Thoracic aorta (tissue), 2 donors: Measurements from ENCODE around the gene PTPRCAP. TPM values are rescaled to one million over a fixed set of nuclear protein-coding genes. Genes with fewer than 3 reads are reported as not detected.

Experiments
- ATAC-seq: fragments of 150-250 bp; one replicate; pipeline ENCODE4 v1.8.0; 2017; ENCODE audit warnings: low read depth; ENCODE audit not compliant: insufficient number of reproducible peaks, low FRiP score
- DNase-seq: peaks from one replicate; pipeline ENCODE4 v3.0.0-alpha.2; 2020; ENCODE audit warnings: low spot score
- H3K27ac ChIP-seq, 2 donors: fragments of 200-600 bp; sonication (generic); 1 replicate in 1 of 2; 2 replicates in 1 of 2; pipeline ENCODE4 v1.5.1; 2016; ENCODE audit warnings: mild to moderate bottlenecking in 2 of 2, moderate library complexity in 2 of 2
- H3K27me3 ChIP-seq: fragments of 200-600 bp; sonication (generic); replicated peaks from 2 replicates; pipeline ENCODE4 v1.6.0; 2016; ENCODE audit warnings: mild to moderate bottlenecking; ENCODE audit not compliant: insufficient read depth
- H3K36me3 ChIP-seq: fragments of 200-600 bp; sonication (generic); one replicate; pipeline ENCODE4 v1.5.1; 2016
- H3K4me1 ChIP-seq, 2 donors: fragments of 200-600 bp; sonication (generic); 1 replicate in 1 of 2; 2 replicates in 1 of 2; pipeline versions ENCODE4 v1.5.1 to v1.6.0; 2016; ENCODE audit warnings: low read depth in 2 of 2, mild to moderate bottlenecking in 1 of 2; ENCODE audit not compliant: control insufficient read depth in 1 of 2
- H3K4me3 ChIP-seq: fragments of 200-600 bp; sonication (generic); 2 replicates; pipeline ENCODE4 v1.5.1; 2016; ENCODE audit warnings: mild to moderate bottlenecking
- H3K9me3 ChIP-seq: fragments of 200-600 bp; sonication (generic); 2 replicates; pipeline ENCODE4 v1.5.1; 2016
- CTCF ChIP-seq: fragments of 200-600 bp; sonication (generic); IDR thresholded peaks from one replicate; pipeline ENCODE4 v1.5.1; 2019; ENCODE audit warnings: antibody characterized with exemption
- total RNA-seq, 2 donors: library from RNA; depleted of rRNA; stranded (reverse); fragments of >200 nt; gene quantifications; one replicate each; pipeline versions ENCODE4 v1.1.0 to v1.2.3, GENCODE V29; 2016

PTPRCAP gene
- total RNA-seq, 2 donors from 2014 or later: 4.0 to 7.2 TPM

DNA sequence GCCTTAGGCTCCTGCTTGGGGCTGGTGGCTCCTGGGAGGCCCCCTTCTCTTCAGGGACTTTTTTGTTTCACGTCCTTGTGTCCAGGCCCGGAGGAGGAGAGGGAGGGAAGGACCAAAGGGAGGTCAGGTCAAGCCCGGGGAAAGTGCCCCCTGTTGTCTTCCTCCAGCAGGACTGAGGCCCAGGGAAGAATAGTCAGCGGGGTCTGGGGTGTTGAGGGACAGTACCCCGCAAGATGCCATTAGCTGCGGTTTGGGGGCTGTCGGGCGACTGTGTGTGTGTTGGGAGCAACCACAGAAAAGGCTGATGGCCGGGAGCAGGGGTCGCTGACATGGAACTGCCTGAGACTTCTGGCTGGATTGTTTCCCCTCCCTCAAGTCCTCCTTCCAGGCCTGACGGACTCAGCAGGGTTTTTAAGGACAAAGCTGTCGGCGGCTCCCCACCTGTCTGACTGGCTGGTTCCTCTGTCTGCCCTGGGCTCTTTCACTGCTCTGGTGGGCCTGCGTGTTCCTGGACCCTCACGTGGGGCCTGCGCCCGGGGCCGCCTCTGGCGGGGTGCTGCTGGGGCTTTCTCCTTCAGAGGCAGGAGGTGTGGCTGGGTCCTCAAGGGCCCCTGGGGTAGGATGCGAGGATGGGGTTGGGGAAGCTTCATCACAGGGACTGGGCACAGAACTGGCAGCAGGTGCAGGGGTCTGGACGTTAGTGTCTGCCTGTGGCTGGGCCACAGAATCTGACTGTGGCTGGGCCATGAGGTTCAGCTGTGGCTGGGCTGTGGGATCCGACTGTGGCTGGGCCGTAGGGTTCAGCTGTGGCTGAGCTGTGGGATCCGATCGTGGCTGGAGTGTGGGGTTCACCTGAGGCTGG, 13.5 kb upstream of the PTPRCAP start:
- Histone ChIP-seq H3K36me3 (no peaks in the 10 kb centered on the region), H3K27me3 (no peaks in the 10 kb centered on the region), H3K9me3 (no peaks in the 10 kb centered on the region), H3K4me3 (no peak overlapping the region), H3K27ac (no peak overlapping the region), H3K4me1 (no peaks in the 10 kb centered on the region)
- ATAC-seq (no peak), DNase-seq (no peak)
- TF ChIP-seq CTCF: no peak

- no peaks in the 10 kb centered on the region for H3K9me3 ChIP-seq
- H3K27ac ChIP-seq: no peak overlapping the region
- TF ChIP-seq CTCF: no peak
- H3K4me1 ChIP-seq: peaks cover 0 to 7% of the 10 kb centered on the region in 2 donors
- H3K4me3 ChIP-seq: no peak overlapping the region
- no peaks in the 10 kb centered on the region for H3K36me3 ChIP-seq
- DNase-seq: no peak
- no peaks in the 10 kb centered on the region for H3K27me3 ChIP-seq
- ATAC-seq: no peak
These were observed 11.8 kb upstream of the PTPRCAP start for GRCh38 chr11:67449116-67449844.

GRCh38 chr11:67448220-67448609, 10.7 kb upstream of the PTPRCAP start:
- no peak overlapping the region for H3K27ac ChIP-seq
- DNase-seq (no peak), ATAC-seq (no peak)
- H3K4me1 ChIP-seq: peaks cover 0 to 10% of the 10 kb centered on the region in 2 donors
- H3K36me3 ChIP-seq: no peaks in the 10 kb centered on the region
- no peaks in the 10 kb centered on the region for H3K27me3 ChIP-seq
- TF ChIP-seq CTCF: no peak
- no peaks in the 10 kb centered on the region for H3K9me3 ChIP-seq
- H3K4me3 ChIP-seq: no peak overlapping the region

DNA sequence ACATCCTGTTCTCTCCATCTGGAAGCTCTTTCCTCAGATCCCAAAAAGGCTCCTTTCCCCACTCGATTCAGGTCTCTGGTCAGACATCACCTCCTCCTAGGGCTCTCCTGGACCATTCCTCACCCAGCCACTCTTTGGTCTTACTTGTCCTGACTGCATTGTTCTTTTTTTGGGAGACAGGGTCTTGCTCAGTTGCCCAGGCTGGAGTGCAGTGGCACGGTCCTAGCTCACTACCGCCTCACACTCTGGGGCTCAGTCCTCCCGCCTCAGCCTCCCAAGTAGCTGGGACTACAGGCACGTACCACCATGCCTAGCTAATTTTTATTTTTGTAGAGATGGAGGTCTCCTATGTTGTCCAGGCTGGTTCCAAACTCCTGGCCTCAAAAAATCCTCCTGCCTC, 8.0 kb upstream of the PTPRCAP start:
- TF ChIP-seq CTCF: no peak
- no peaks in the 10 kb centered on the region for H3K27me3 ChIP-seq
- no peak overlapping the region for H3K4me3 ChIP-seq
- H3K4me1 ChIP-seq: peaks cover 7 to 22% of the 10 kb centered on the region in 2 donors
- no peak overlapping the region for H3K27ac ChIP-seq
- ATAC-seq: no peak
- no peak for DNase-seq
- H3K36me3 ChIP-seq: no peaks in the 10 kb centered on the region
- H3K9me3 ChIP-seq: no peaks in the 10 kb centered on the region
